Activated CD4-positive, alpha-beta T cell treated with anti-CD3 and anti-CD28 coated beads for 24 hours (primary cell): ENCODE data around the gene CADM1.

Experiments
- DNase-seq, 2 donors: peaks; one replicate each; pipeline ENCODE4 v3.0.0-alpha.2; 2020; ENCODE audit warnings: low read depth in 2 of 2

Gene CADM1

GRCh38 chr11:115282923-115283322, 221.3 kb downstream of the CADM1 start:
- DNase-seq, result no peak

DNA sequence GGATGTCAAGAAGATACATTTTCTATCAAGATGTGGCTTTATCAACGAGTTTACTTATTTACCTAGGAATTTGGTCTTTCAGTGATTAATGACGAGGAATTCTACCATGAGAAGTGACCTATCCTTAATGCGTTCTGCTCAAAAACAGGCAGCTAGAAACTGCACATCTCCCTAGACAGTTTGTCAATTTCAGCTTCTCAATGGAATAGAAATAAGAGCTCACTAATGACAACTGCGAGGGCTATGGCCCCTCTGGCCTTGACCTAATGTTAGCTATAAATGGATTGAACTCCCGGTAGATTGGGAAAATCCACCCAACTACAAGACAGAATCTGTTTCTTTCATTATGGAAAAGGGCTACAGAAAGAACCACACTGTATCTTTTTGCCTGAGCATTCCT, 223.4 kb downstream of the CADM1 start:
- no peak for DNase-seq

GRCh38 chr11:115279813-115280761, 224.1 kb downstream of the CADM1 start:
- DNase-seq, result no peak

DNA sequence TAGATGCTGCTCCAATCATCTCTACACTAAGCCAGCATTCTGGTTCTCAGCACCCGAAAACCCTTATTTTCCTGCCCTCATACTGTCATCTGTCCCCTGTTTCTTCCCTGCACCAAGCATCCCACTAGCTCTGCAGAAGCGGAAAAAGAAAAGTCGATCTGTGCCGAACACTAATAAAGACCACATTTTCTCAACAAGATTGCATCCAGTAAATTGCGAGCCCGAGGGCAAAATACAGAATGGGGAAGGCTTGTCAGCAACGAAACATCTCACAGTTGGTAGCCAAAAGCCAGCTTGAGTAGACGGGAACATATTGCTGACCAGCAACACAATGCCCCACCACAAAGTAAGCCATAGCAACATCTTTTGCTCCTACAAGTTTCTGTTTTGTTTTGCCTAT, 227.4 kb downstream of the CADM1 start:
- DNase-seq, result no peak

DNA sequence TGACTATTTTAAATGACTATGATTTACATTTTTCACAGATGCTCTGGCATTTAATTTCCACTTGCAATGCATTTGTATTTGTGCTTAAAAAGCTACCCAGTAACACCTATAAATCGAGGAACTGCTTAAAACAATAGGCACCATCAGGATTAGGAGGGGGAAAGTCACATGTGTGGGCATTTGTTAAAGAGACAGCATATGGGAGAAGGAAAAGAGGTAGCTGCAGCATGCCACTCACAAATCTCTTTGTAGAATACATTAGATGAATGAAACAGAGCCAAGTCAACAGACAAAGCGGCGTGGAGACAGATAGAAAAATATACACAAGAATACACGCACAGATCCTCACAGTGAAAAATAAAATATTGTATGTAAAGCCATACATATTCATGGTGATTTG, 228.0 kb downstream of the CADM1 start:
- no peak for DNase-seq

DNA sequence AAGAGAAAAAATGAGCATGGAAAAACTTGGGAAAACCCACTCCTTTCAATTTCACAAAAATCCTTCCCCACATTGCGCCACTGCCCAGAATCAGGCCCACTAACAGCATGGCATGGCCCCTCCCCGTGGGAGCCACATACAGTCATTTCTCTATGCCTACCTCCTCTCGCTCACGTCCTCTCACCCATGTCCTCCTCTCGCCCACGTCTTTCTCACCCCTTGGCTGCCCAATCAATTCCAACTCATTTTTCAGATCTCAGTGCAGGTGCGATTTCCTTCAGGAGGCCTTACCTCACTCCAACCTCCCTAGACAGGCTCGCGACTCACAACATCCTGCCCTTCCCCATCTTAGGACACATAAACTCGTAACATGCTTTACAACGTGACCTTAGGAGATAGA, 229.2 kb downstream of the CADM1 start:
- DNase-seq, result no peak

GRCh38 chr11:115272925-115273324, 231.3 kb downstream of the CADM1 start:
- DNase-seq, result no peak

DNA sequence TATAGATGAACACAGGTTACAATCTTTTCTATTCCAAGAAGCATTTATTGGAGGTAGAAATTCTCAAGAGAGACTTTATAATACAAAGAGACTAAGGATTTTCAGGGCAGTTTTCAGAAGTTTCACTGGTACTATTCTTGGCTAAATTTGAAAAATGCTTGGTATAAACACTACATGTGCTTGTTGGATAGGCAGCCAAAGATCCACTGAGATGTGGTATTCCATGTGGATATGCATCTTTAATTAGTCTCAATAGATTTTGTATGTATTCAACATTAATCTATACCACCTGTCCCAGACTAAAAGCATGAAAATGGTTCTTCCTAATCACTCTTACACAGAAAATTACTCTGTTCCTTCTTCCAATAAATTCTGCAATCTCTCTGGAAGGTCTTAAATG, 232.6 kb downstream of the CADM1 start:
- no peak for DNase-seq

GRCh38 chr11:115269191-115269950, 234.8 kb downstream of the CADM1 start:
- DNase-seq, result no peak

- no peak for DNase-seq
Observed at GRCh38 chr11:115267871-115268270, 236.3 kb downstream of the CADM1 start.

- DNase-seq, result no peak
Observed at GRCh38 chr11:115267238-115267781, 236.9 kb downstream of the CADM1 start.

- no peak for DNase-seq
Observed at GRCh38 chr11:115266066-115266639, 238.1 kb downstream of the CADM1 start.

DNA sequence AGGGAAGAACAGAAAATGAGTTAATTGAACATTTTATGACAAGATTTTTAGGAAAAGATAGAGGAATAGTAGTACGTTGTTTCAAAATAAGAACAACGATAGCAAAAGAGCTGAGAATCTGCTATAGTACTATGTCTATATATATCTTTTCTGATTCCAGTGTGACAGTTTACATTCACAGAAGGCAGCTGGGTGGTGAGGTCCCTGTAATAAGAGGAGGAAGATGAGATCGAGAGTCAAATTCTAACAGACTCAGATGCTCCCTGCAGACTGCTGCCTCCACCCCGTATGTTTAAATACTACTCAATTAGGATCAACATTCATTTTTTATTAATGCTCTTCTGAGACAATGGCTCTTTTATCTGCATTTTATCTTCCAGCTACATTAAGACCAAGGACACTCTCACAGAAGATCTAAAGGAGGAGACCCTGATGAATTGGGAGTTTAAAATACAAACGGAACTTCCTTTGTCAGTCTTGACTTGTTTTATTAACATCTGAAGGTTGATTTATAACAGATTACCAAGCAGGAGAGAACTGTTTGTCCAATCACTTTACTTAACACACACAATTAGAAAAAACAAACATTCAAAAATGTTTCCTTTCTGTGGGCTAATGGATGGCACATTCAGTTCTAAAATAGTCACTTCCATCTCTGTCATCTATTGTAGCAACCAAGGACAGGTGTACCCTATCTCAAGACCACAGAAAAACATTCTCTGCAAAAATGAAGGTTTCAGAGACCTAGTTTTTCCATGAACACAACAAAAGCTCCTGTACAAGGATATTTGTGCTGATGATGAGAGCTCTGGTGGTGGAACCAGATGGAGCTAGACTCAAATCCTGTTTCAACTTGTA, 240.2 kb downstream of the CADM1 start:
- DNase-seq, result no peak

GRCh38 chr11:115258216-115258615, 246.0 kb downstream of the CADM1 start:
- no peak for DNase-seq

DNA sequence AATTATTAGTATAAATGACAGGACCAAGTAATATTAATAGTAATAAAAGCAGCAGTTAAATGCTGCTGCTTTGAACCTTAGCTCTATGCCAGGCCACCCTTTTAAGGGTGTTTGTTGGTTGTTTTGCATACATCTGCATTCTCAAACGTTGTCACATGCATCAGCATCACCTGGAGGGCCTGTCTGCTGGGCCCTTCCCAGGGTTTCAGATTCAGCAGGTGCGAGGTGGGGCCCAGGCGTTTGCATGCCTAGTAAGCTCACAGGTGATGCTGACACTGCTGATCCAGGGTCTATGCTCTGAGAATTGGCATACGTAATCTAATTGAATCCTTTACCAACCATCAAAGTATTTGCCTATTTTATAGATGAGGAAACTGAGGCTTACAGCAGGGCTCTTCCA, 246.5 kb downstream of the CADM1 start:
- DNase-seq, result no peak

DNA sequence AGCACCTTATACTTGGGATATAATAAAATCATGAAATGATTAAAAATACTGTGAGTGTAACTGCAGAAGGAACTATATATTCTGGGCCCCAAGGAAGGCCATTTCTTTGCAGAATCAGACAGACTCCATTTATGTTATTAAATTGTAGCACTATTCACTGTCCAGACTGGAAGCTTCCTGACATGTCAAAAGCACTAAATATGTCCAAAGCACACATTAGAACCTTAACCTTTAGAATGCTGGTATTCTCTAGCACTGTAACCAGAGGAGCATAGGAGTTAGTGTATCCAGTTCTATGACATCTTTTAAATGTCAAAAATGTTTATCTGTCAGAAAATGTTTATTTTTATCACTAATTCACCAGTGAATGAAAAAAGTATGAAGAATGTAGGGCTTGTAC, 246.9 kb downstream of the CADM1 start:
- DNase-seq, result no peak

DNA sequence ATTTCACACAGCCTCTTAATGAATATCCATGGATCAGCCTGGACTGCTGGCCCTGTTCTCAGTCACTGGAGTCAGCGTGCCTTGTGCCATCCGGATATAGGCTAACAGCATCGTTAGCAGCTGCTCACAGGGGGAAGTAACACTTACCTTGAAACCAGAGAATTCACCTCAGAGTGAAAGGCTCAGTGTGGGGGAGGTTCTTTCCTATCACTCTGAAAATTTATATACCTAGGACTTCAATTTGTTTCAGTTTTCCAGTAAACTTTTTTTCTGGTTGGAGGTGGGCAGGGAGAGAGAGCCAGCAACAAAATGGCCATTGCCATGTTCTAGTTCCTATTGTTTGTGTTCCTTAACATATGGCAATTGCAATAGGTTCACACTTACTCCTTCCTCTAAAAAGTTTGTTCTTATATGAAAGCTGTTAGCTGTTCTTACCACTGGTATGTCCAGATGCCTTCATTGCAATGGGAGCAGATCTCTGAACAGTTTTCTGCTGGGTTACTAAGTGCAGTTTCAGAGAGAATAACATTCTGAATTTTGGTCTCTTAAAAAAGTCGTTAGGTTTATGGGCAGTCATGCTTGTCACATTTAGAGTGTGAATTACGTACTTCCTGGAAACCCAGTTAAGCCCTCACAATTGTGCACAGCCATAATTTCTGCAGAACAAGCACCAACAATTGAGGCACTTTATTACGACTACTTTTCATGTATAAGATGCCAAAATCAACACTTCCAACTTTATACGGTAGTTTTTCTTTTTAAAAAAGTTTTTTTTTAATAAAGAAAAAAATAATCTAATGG, 247.6 kb downstream of the CADM1 start:
- no peak for DNase-seq

DNA sequence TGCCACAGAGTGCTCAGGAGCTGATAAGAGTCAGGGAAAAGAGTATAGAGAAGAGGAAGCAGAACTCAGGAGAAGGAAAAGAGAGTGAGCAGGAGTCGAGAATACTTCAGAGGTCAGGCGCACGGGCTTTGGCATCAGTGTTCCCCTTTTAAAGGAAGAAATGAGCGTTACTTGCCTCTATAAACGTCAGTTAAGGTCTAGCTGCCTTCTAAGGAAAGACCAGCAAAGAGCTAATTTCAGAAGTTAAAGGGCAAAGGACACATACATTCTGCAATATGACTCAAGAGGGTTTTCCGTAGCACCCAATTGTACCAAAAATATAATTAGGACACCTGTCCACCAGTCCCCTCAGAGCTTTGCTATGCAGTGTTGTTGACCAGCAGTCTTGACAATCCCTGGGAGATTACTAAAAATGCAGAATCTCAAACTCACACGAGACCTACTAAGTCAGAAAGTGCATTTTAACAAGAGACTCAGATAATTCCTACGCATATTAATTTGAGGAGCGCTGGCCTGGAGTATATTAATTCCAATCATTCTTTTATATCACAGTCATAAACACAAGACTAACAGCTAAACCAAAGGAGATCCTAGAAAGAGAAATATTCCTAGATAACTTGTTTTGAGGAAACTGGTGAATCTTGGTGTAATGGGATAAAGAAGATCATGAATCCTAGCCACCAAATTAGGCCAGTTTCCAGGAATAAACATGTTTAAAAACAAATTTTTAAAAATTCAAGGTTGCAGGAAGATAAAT, 249.0 kb downstream of the CADM1 start:
- no peak for DNase-seq

DNA sequence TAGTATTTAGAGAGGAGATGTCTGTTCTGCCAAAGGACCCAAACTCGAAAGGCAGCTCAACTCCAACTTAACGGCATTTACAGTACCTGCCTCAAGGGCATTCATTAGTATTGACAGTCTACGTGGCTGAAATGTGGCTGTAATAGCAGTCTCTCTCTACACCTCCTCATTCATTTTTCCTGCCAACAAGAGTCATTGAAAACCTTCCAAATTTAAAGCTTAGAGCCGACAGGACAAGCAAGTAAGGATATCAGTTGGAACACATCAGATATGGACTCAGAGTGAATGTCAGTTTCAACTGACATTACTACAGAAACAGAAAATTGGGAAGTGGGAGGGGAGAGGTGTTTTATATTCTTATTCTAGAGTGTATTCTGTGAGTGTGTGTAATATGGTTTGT, 253.1 kb downstream of the CADM1 start:
- DNase-seq, result no peak

DNA sequence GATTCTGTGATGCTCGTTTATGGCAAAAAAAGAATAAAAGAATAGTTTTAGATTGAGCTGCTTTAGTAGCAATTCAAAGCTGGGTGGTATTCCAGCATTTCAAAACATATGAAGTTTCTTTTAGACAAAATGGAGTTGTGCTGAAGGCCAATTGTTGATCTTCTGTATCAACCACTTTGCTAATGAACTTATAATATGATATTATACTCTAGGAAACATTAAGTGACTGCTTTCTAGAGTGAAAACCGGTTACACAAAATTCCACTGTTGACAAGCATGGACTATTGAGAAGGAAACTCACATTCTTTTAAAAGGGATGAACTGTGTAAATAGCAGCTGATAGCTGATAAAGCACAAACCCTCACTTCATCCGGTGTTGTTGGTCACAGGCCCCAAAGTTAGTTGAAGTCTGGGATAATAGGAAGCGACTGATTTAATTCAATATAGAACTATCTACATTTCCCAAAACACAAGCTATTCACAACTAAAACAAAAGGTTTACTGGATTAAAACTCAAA, 255.1 kb downstream of the CADM1 start:
- DNase-seq, result no peak
